HG03139 (cell line): ENCODE results near the gene CEP162.
"Not testable (repeated sequence)": the region's sequence is repeated elsewhere in the genome, so short reads cannot be mapped to it uniquely, and the experiment has no call there.

Source experiments
- ATAC-seq: cut with Tn5 transposase; IDR thresholded peaks from one replicate; pipeline ENCODE4 v1.9.1; 2021; ENCODE audit not compliant: unreplicated experiment

The CEP162 gene, protein sequence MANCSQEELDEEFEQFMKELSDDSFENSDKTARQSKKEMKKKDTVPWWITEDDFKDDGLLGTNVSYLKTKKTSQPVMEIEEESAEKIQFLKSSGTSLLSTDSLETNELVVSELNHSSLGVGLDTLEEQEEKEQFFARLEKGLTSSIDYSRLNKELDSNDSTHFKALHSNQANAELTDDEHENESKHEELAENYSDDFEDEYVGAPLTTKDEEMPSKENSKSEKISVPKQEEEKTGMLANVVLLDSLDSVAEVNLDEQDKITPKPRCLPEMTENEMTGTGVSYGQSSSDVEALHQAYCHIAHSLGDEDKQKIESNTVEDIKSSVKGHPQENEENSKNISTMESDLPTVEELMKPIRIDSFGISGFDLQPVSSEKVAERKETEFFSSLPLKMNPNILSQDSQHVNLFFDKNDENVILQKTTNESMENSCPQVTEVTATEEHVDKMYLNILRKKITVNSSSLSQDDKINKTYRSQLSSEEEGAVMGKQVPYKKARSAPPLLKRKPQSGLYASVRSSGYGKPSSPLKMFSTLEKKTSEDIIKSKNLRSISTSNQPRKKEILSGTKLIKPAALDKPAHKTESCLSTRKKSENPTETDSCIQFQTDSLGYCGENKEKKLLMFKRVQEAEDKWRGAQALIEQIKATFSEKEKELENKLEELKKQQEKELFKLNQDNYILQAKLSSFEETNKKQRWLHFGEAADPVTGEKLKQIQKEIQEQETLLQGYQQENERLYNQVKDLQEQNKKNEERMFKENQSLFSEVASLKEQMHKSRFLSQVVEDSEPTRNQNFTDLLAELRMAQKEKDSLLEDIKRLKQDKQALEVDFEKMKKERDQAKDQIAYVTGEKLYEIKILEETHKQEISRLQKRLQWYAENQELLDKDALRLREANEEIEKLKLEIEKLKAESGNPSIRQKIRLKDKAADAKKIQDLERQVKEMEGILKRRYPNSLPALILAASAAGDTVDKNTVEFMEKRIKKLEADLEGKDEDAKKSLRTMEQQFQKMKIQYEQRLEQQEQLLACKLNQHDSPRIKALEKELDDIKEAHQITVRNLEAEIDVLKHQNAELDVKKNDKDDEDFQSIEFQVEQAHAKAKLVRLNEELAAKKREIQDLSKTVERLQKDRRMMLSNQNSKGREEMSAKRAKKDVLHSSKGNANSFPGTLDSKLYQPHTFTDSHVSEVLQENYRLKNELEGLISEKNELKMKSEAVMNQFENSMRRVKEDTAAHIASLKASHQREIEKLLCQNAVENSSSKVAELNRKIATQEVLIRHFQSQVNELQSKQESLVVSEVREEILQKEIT (N-terminal part only)

DNA sequence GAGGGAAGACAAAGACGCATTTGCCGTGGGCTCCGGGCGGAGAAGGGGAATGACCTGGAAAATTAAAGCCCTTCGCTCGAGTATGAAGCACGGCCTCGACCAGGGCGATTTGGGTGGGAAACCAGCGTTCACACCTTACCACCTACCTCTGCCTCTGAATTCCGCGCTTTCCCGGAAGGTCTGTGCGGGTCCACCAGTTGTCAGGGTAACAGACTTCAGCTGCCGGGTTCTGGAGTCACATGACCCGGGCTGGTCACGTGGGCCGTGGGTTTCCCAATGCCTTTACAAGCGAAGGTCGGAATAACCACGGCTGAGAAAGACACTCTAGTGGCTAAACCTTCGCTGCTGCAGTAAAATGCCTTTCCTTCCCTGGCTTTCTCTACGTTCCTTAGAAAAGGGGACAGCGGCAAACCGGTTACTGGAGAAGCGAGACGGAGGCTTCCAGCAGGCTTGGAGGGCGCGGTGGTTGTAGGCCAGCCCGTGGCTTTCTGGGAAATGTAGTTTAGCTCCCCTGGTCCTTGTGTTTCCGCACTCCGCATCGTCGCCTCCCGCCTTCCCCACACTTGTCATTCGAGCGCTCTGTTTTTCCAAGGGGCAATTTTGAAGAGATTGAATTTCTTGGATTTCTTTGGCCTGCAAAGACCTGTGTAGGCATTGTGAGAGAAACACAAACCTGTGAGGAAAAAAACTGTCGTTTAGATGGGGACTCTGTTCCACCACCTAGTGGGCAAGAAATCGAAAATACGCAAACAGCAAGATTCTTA, at the start of gene CEP162:
Gene CEP162 (minus strand): TSS at position 210 of the 764 bp plus-strand sequence. CDS start 1,250 bp downstream, outside the sequence.
- ATAC-seq: peak; percentile 97

DNA sequence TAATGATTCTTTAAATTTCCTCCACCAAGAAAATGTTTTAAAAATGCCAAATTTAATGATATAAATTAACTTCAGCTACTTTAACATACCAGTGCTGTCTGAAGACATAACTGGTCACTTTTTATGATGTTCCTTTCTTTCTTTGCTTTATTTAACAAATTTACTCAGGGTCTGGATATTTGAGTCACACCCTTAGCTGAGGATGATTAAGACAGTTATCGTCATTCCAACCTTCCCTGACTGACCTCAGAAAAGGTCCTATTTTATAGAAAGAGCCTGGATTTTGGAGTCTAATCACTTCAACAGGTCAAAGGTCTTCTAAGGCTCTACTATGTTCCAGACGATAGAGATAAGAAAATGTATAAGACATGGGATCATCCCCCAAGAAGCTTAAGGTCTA, 47.4 kb upstream of the CEP162 start:
- ATAC-seq: no peak

DNA sequence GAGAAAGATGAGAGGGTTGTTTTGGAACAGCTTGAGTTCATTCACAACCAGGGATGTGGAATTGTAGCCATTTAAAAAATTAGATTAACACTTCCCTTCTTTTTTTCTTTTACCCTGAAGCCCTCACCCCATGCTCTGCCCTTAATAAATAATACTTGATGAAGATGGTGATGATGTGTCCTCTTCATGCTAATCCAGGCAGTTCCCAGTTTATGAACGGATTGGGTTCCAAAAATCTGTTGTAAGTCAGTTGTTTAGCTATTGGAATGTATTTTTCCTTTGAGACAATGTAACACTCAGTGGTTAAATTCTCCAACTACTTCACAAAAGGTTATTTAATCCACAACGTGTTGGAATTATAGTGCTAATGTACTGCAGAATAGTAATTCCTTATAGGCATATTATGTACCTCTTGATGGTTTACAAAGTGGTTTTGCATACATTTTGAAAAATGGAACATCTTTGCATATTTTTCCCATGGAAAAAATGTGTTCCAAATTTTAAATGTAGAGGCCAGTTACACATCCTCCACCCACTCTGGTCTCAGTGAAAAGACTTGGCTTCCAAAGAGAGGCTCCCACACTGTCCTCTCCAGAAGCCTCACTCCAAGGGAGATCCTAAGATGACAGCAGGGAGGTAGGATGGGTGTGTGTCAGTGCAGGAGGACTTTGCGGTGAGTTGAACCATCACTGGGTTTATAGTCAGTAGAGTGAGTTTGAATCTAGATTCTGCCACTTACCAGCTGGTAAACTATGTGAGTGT, 45.8 kb upstream of the CEP162 start:
- no peak for ATAC-seq

DNA sequence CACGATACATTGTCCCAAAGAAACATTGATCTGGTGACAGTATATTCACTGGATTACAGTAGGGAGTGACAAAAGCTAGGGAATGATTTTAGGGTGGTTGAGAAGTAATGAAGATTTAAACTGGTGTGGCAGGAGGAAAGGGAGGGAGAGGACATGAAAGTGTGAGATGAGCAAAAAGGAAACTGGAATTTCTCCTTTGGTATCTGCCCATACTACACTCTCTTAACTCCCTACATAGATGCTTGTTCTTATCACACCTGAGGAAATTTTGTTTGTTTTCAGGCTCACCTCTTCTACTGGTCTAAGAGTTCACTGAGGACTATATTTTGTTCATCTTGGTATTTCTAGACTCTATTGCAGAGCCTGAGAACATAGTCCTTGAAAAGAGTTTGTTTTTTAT, 44.9 kb upstream of the CEP162 start:
- no peak for ATAC-seq

DNA sequence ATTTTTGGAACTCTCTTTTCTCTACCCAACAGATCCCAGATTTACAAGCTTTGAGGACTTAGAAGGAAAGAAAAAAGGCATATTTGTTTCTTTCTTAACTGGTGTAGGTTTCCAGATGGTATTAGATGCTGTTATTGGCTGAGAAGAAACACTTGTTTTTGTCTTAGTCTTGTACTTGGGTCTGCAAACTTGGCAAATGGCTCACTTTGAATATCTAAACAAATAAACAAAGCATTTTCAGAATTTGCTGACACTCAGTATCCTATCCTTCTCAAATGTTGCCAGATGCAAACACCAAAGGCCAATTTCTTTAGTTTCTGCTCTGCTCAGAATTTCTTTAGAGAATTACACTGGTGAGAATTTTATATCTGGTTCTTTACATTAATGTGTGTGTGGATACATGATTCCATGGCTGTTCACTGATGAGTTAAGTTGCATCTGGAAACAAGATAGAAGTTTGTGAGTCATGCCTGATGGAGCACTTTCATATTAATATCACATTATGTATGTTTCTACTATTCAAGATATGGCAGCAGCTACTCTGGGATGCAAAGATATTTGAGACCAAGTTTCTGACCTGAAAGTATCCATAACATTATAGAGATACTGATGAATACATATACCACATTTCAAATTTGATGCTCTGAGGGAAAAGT, 43.7 kb upstream of the CEP162 start:
- ATAC-seq: no peak

DNA sequence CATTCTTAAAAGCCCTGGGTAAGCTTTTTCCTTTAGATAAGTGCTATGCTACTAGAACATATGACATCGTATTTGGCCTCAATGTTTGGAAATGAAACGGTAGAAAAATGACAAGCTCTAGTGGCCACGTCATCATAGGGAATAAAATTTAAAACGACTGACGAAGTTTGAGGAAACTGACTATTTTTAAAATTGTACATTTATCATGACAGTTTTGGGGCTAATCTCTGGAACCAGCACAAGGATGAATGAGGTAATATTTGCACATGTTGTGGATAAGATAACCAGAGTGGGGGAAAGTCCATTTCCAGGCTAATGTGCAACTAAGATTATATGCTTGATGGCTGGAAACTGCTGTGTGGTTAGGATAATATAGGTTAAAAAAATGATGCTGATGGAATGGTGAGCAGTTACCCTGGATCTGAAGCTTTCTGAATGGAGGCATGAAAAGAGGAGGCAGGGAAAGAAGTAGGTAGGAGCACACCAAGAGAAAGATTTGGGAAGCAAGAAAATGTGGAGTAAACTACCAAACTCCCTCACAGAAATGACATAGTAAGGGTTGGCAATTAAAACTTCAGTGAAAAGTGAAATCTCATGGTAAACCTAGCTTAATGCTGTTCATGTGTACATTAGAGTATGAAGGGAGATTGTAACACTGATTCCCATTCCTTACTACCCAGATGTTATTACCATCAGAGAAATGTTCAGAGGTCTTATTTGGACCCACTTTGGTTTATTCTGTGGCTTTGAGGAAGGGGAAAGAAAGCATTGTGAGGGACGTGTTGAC, 42.7 kb upstream of the CEP162 start:
- no peak for ATAC-seq

DNA sequence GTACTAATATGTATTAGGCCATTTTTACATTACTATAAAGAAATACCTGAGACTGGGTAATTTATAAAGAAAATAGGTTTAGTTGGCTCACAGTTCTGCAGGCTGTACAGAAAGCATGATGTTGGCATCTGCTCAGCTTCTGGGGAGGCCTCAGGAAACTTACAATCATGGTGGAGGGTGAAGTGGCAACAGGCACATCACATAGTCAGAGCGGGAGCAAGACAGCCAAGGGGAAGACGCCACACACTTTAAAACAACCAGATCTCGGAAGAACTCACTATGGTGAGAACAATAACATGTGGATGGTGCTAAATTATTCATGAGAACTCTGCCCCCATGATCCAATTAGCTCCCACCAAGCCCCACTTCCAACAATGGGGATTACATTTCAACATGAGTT, 41.3 kb upstream of the CEP162 start:
- no peak for ATAC-seq

DNA sequence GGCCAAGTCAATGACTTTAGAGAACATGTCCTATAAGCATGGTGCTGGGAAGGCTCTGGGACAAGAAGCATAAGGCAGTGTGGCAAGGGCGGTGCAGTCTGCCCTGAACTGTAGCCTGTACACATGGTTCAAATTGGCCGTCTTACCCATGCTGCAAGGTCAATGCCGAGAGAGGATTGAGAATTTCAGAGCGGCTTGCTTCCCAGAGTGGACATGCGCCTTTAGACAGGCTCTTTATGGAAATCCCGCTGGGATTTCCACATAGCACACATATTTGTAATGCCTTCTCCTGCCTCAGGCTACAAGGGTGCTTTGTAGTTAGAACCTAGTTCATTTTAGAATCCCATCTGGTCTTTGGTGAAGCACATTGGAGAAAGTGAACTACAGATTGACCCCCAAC, 36.1 kb upstream of the CEP162 start:
- no peak for ATAC-seq

DNA sequence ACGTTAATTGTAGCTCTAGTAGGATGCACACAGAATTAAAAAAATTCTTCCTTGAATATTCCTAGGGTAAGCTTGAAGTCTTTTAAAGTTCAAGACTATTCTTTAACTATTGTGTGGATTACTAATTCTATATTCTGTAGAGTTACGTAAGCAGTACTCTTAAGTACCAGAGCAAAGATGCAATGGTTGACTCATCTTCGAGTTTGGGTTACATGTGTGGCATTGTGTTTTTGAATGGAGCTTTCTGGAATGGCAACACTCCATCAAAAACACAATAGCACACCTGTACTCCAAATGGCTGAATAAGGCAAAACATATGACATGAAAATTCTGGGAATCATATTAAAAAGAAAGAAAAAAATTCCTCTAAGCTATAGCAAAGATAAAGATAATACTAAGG, 33.5 kb upstream of the CEP162 start:
- no peak for ATAC-seq

DNA sequence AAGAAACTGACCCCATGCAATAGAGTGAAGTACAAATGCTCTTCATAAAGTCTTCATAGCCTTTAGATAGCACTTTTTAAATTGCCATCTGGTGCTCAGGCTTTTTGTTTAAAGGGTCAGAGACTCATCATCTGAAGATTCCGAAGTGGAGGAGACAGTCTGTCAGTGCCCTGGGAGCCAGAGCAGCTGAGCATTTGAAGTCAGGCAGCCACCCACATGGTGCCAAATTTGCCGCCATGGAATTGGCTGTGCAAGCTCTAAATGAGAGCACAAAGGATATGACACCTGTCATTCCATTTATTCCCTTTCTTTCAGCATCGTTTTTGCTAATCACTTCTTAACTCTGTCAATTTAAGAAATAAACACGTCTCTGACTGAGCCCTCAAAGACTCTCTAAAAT, 32.8 kb upstream of the CEP162 start:
- ATAC-seq: no peak

DNA sequence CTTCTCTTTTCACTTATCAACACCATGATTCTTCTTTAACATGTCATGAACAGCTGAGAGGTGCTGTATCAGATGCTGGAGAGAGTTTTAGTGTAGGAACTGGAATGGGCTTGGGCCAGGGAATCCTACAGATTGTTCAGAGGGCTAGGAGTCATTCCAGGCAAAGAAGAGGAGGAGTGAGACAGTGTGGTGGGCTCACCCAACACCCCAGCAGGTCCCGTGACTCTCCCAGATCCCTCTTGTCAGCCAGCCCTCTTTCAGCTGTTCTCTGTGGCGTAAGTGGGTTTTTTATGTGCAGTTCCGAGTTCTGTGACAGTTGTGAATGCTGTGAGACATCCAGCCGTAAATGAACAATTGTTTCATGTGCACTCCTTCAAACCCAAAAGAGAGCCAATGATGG, 31.4 kb upstream of the CEP162 start:
- no peak for ATAC-seq

DNA sequence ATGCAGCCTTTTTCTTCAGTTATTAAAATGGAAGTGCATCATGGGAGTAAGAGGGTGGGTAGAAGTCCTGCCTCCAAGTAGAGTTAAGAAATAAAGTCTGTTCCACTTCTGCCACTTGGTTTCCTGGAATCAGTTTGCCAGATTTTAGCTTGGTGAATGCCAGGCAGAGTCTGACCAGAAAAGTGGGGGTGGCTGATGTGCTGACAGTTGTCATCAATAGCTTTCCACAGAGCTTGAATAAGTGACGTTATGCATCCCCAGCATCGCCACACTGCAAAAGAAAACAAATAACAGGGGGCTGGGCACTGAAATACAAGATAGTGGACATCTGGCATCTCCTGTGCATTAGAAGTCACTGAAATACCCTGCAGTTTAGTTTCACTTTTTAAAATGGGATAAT, 30.8 kb upstream of the CEP162 start:
- no peak for ATAC-seq

DNA sequence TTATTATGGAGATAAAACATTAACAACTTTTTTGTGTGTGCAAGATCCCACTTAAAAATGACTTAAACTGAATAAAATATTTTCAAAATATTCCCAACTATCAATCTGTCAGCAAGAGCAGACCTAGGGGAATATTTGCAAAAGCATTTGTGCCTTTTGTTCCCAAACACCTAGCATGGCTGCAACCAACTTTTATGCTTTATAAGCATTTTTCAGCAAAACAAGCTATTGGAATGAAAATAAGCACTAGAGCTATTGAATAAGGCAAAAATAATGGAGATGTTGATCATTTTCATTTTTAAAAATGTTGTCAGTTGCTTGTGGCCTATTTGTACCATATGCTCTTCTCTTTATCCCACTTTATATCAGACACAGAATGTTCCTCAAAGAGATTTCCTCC, 28.2 kb upstream of the CEP162 start:
- no peak for ATAC-seq

DNA sequence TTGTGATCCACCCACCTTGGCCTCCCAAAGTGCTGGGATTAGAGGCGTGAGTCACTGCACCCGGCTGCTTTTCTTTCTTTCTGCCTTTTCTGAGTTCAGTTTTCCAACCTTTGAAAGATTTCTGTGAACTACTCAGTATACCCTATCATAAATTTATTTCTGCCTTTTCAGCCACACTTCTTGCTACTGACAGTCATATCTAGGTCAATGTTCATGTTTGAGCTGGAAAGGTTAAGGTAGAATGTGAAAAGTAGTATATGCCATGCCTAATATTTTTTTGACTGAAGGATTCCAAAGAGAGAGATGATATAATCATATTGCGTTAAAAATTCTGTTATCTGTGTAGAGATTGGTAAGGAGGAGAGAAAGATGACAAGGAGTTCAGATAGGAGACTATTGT, 25.9 kb upstream of the CEP162 start:
- ATAC-seq: no peak

DNA sequence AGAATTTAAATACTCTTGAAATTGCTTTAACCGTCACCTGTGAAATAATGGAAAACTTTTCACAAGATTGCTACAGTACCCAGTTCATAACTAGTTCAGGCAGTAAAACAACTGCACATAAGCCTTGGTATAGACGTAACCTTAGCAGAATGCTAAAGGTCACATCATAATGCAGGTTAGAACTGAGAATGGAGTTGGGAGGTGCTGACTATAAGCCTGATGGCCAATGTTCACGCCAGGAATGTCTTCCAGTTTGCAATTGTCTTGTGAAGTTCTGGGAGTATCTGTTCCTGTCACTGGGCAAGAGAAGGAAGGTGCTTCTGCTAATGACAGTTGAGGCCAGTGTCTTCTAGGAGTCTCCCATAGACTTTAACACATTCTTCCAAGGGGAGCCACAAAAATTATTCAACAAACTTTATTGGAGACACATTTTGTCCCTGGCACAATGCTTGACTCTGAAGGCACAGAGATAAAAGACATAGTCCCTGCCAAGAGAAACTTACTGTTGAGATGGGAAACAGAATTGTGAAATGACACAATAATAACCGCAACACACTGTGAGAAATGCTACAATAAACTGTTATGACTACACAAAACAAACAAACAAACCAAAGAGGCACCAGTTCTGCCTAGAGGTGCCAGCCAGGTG, 24.6 kb upstream of the CEP162 start:
- no peak for ATAC-seq

DNA sequence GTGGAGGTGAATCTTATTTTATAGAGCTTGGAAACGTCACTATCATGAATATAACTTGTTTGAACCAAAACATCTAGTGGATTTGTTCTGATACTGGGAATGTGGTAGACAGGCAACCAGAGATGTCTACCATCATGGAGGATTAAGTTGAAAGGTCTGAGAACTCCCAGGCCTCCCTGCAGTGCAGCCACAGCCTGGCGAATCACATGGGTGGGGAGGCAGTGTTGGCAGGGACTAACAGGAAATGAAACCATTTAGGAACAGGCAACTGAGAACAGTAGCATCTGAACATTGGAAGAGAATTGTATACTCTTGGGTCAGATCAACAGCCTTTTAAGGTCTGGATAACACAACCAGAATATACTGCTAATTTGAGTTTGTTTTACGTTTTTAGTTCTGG, 22.3 kb upstream of the CEP162 start:
- no peak for ATAC-seq

DNA sequence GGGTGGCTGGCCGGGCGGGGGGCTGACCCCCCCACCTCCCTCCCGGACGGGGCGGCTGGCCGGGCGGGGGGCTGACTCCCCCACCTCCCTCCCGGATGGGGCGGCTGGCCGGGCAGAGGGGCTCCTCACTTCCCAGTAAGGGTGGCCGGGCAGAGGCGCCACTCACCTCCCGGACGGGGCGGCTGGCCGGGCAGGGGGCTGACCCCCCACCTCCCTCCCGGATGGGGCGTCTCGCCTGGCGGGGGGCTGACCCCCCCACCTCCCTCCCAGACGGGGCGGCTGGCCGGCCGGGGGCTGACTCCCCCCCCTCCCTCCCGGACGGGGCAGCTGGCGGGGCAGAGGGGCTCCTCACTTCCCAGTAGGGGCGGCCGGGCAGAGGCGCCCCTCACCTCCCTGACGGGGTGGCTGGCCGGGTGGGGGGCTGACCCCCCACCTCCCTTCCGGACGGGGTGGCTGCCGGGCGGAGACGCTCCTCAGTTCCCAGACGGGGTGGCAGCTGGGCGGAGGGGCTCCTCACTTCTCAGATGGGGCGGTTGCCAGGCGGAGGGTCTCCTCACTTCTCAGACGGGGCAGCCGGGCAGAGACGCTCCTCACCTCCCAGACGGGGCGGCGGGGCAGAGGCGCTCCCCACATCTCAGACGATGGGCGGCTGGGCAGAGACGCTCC, 17.1 kb upstream of the CEP162 start:
- not testable (repeated sequence) for ATAC-seq
